ENCODE measurements around the gene NKX6-2. TPM values are rescaled to one million over a fixed set of nuclear protein-coding genes. Genes with fewer than 3 reads are reported as not detected.
A peak's percentile ranks its signal among the peaks of the same experiment; 100 is the strongest.

Gene NKX6-2
- total RNA-seq, 1 experiment from 2014 or later, result not detected

- DNase-seq (ENCODE audit: low read depth), result no peak
Measured at GRCh38 chr10:132755166-132755711, 30.7 kb downstream of the NKX6-2 start.

- no peak for DNase-seq (ENCODE audit: low read depth)
Measured at GRCh38 chr10:132754071-132754470, 31.9 kb downstream of the NKX6-2 start.

- no peak for DNase-seq (ENCODE audit: low read depth)
Measured at GRCh38 chr10:132753596-132753995, 32.4 kb downstream of the NKX6-2 start.

- DNase-seq (ENCODE audit: low read depth), result no peak
Measured at GRCh38 chr10:132752961-132753360, 33.0 kb downstream of the NKX6-2 start.

GRCh38 chr10:132752378-132752777 lies 33.6 kb downstream of the NKX6-2 start:
- no peak for DNase-seq (ENCODE audit: low read depth)

GRCh38 chr10:132750936-132751335 lies 35.0 kb downstream of the NKX6-2 start:
- DNase-seq (ENCODE audit: low read depth), result no peak

GRCh38 chr10:132749371-132749795 lies 36.6 kb downstream of the NKX6-2 start:
- no peak for DNase-seq (ENCODE audit: low read depth)

- DNase-seq (ENCODE audit: low read depth), result no peak
Measured at GRCh38 chr10:132748545-132749370, 37.2 kb downstream of the NKX6-2 start.

GRCh38 chr10:132748135-132748534 lies 37.8 kb downstream of the NKX6-2 start:
- DNase-seq (ENCODE audit: low read depth), result no peak

GRCh38 chr10:132746801-132747625 lies 38.9 kb downstream of the NKX6-2 start:
- no peak for DNase-seq (ENCODE audit: low read depth)

- no peak for DNase-seq (ENCODE audit: low read depth)
Measured at GRCh38 chr10:132746386-132746785, 39.6 kb downstream of the NKX6-2 start.

GRCh38 chr10:132745971-132746370 lies 40.0 kb downstream of the NKX6-2 start:
- DNase-seq (ENCODE audit: low read depth), result no peak

- no peak for DNase-seq (ENCODE audit: low read depth)
Measured at GRCh38 chr10:132745511-132745910, 40.4 kb downstream of the NKX6-2 start.

GRCh38 chr10:132744839-132745238 lies 41.1 kb downstream of the NKX6-2 start:
- DNase-seq (ENCODE audit: low read depth), result no peak

GRCh38 chr10:132743925-132744490 lies 41.9 kb downstream of the NKX6-2 start:
- DNase-seq (ENCODE audit: low read depth), result no peak

GRCh38 chr10:132743196-132743924 lies 42.6 kb downstream of the NKX6-2 start:
- DNase-seq (ENCODE audit: low read depth), result peak; percentile 32

- no peak for DNase-seq (ENCODE audit: low read depth)
Measured at GRCh38 chr10:132742837-132743194, 43.1 kb downstream of the NKX6-2 start.

GRCh38 chr10:132742167-132742836 lies 43.6 kb downstream of the NKX6-2 start:
- DNase-seq (ENCODE audit: low read depth), result no peak

- no peak for DNase-seq (ENCODE audit: low read depth)
Measured at GRCh38 chr10:132740588-132740987, 45.4 kb downstream of the NKX6-2 start.

GRCh38 chr10:132739225-132739613 lies 46.7 kb downstream of the NKX6-2 start:
- DNase-seq (ENCODE audit: low read depth), result peak; percentile 14

Data from LHCN-M2 (cell line).